Neural crest cell (in vitro differentiated cells): ENCODE data around the gene COMP. TPM values are rescaled to one million over a fixed set of nuclear protein-coding genes. Genes with fewer than 3 reads are reported as not detected.

Source experiments
- DNase-seq: peaks from one replicate; pipeline ENCODE4 v3.0.0; 2021; ENCODE audit warnings: low read depth, mixed read lengths, low spot score
- H3K27ac Mint-ChIP-seq: one replicate; pipeline ENCODE4 v1.8.0; 2021; ENCODE audit warnings: mild to moderate bottlenecking, mixed read lengths; ENCODE audit not compliant: unreplicated experiment
- H3K27me3 Mint-ChIP-seq: 2 replicates; pipeline ENCODE4 v1.8.0; 2021; ENCODE audit warnings: low read depth, mild to moderate bottlenecking, mixed read lengths
- H3K36me3 Mint-ChIP-seq: 2 replicates; pipeline ENCODE4 v1.8.0; 2021; ENCODE audit warnings: low read depth, mild to moderate bottlenecking, mixed read lengths
- H3K4me1 Mint-ChIP-seq: 2 replicates; pipeline ENCODE4 v1.8.0; 2021; ENCODE audit warnings: mixed read lengths
- H3K4me3 Mint-ChIP-seq: one replicate; pipeline ENCODE4 v1.8.0; 2021; ENCODE audit warnings: mild to moderate bottlenecking, mixed read lengths
- H3K9me3 Mint-ChIP-seq: 2 replicates; pipeline ENCODE4 v1.8.0; 2021; ENCODE audit warnings: mixed read lengths
- CTCF ChIP-seq: fragments of 200-600 bp; sonication (generic); conservative IDR thresholded peaks from 2 replicates; pipeline ENCODE4 v1.5.0; 2021; ENCODE audit warnings: antibody characterized with exemption, mild to moderate bottlenecking
- total RNA-seq: library from RNA; stranded (reverse); gene quantifications from 2 replicates; pipeline ENCODE4 v1.2.1, GENCODE V29; 2021

The COMP gene
- total RNA-seq, 1 donor from 2014 or later: not detected

- no peaks in the 10 kb centered on the region for H3K36me3 Mint-ChIP-seq
- no peak overlapping the region for H3K4me3 Mint-ChIP-seq
- TF ChIP-seq CTCF: no peak
These were observed 1.6 kb upstream of the COMP start for GRCh38 chr19:18792661-18793060.

GRCh38 chr19:18791315-18791678 lies 192 bp upstream of the COMP start:
- Mint-ChIP-seq H3K27me3 (peaks cover 92% of the 10 kb centered on the region), H3K36me3 (no peaks in the 10 kb centered on the region), H3K4me1 (peaks cover 13% of the 10 kb centered on the region), H3K4me3 (no peak overlapping the region), H3K9me3 (no peaks in the 10 kb centered on the region), H3K27ac (no peak overlapping the region)
- TF ChIP-seq CTCF: no peak
- no peak for DNase-seq

More at GRCh38 chr19:18792661-18793060, 1.6 kb upstream of the COMP start:
- Mint-ChIP-seq H3K27me3 (peaks cover 91% of the 10 kb centered on the region), H3K4me1 (peaks cover 9% of the 10 kb centered on the region), H3K27ac (no peak overlapping the region), H3K9me3 (no peaks in the 10 kb centered on the region)
- no peak for DNase-seq

- H3K4me1 Mint-ChIP-seq: peaks cover 23% of the 10 kb centered on the region
- DNase-seq: no peak
- H3K27ac Mint-ChIP-seq: no peak overlapping the region
- no peak for TF ChIP-seq CTCF
- H3K27me3 Mint-ChIP-seq: peaks cover 94% of the 10 kb centered on the region
- no peaks in the 10 kb centered on the region for H3K9me3 Mint-ChIP-seq
- no peaks in the 10 kb centered on the region for H3K36me3 Mint-ChIP-seq
- H3K4me3 Mint-ChIP-seq: no peak overlapping the region
These were observed 1.1 kb downstream of the COMP start for GRCh38 chr19:18789883-18790565.

- Mint-ChIP-seq H3K4me3 (no peak overlapping the region), H3K36me3 (no peaks in the 10 kb centered on the region), H3K27me3 (peaks cover 94% of the 10 kb centered on the region), H3K9me3 (no peaks in the 10 kb centered on the region), H3K4me1 (peaks cover 23% of the 10 kb centered on the region), H3K27ac (no peak overlapping the region)
- TF ChIP-seq CTCF: no peak
- no peak for DNase-seq
These were observed 1.7 kb downstream of the COMP start for GRCh38 chr19:18789422-18789869.

- no peak for TF ChIP-seq CTCF
- H3K27me3 Mint-ChIP-seq: peaks cover 97% of the 10 kb centered on the region
- no peak overlapping the region for H3K27ac Mint-ChIP-seq
- H3K4me3 Mint-ChIP-seq: no peak overlapping the region
- peaks cover 23% of the 10 kb centered on the region for H3K4me1 Mint-ChIP-seq
- H3K36me3 Mint-ChIP-seq: no peaks in the 10 kb centered on the region
- no peak for DNase-seq
- H3K9me3 Mint-ChIP-seq: no peaks in the 10 kb centered on the region
These were observed 2.3 kb downstream of the COMP start for GRCh38 chr19:18788529-18789421.
